RWPE1 (cell line): ENCODE data around the gene ILK.

ENCODE experiments used
- CTCF ChIA-PET: fragments of 350-600 bp; sonication (Branson Sonifier 250); formaldehyde crosslinking; extraction: SDS; loops from one replicate; lab custom pipeline; 2021; lab: Yijun Ruan, JAX
- POLR2A ChIA-PET: fragments of 400-600 bp; formaldehyde crosslinking; extraction: SDS; loops from one replicate; lab custom pipeline; 2020; ENCODE audit warnings: antibody characterized with exemption; ENCODE audit not compliant: low non-redundant PET; lab: Yijun Ruan, JAX
- DNase-seq: peaks from one replicate; pipeline ENCODE4 v3.0.0; 2012; ENCODE audit warnings: low spot score
- H3K27ac ChIP-seq: fragments of 450-650 bp; 2 replicates; pipeline ENCODE4 v1.5.1; 2017
- CTCF ChIP-seq: fragments of 450-650 bp; conservative IDR thresholded peaks from 2 replicates; pipeline ENCODE4 v1.5.1; 2017; ENCODE audit warnings: low read depth, mild to moderate bottlenecking

The ILK gene

GRCh38 chr11:6646918-6647679 lies 43.5 kb downstream of the ILK start:
- DNase-seq = no peak
- ChIA-PET CTCF (no interaction called here), POLR2A (no interaction called here)

GRCh38 chr11:6647836-6648235 lies 44.3 kb downstream of the ILK start:
- POLR2A ChIA-PET = no interaction called here
- CTCF ChIA-PET = no interaction called here
- H3K27ac ChIP-seq = no peak overlapping the region

More at GRCh38 chr11:6646918-6647679, 43.5 kb downstream of the ILK start:
- TF ChIP-seq CTCF = no peak
- no peak overlapping the region for H3K27ac ChIP-seq

GRCh38 chr11:6648501-6648900 lies 44.9 kb downstream of the ILK start:
- DNase-seq = no peak
- CTCF ChIA-PET = no interaction called here
- TF ChIP-seq CTCF = no peak
- H3K27ac ChIP-seq = no peak overlapping the region
- POLR2A ChIA-PET = no interaction called here

More at GRCh38 chr11:6647836-6648235, 44.3 kb downstream of the ILK start:
- no peak for TF ChIP-seq CTCF
- DNase-seq = no peak

- H3K27ac ChIP-seq = no peak overlapping the region
- CTCF ChIA-PET = no interaction called here
- POLR2A ChIA-PET = no interaction called here
- no peak for DNase-seq
- TF ChIP-seq CTCF = no peak
These were observed 46.5 kb downstream of the ILK start for GRCh38 chr11:6650104-6650503.

- DNase-seq = no peak
- no peak for TF ChIP-seq CTCF
- ChIA-PET CTCF (no interaction called here), POLR2A (no interaction called here)
- H3K27ac ChIP-seq = no peak overlapping the region
These were observed 47.4 kb downstream of the ILK start for GRCh38 chr11:6650980-6651379.

GRCh38 chr11:6652182-6652581 lies 48.6 kb downstream of the ILK start:
- no peak overlapping the region for H3K27ac ChIP-seq
- ChIA-PET CTCF (no interaction called here), POLR2A (no interaction called here)
- TF ChIP-seq CTCF = no peak
- no peak for DNase-seq
